Measurements from ENCODE around the gene BABAM2.

BABAM2 gene

DNA sequence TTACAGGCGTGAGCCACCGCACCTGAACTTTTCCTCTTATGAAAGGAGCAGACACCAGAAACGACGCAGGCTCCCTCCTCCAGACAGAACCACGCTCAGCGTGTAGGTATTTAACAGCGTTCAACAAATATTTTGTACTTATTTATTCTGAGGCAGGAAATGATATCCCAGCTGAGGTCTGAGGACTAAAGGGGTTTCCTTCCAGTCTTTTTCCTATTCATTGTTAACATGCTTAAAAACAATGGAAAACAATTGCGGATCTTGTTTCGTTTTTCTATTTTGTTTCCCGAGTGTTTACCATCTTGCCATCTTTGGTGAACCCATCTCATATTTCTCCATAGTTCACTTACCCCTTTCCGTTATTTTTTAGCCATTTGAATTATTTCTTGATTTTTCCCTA is 458.4 kb downstream of the BABAM2 start:
- Histone ChIP-seq H3K4me1 (ENCODE audit: control insufficient read depth, insufficient read depth, low read length) (peaks cover 10% of the 10 kb centered on the region), H3K9ac (ENCODE audit: low read length) (no peak overlapping the region), H3K27ac (ENCODE audit: low read depth, low read length) (no peak overlapping the region), H3K36me3 (ENCODE audit: control insufficient read depth, insufficient read depth, low read length) (no peaks in the 10 kb centered on the region), H3K4me3 (ENCODE audit: low read length) (no peak overlapping the region), H3K27me3 (ENCODE audit: control insufficient read depth, insufficient read depth, low read length) (no peaks in the 10 kb centered on the region)

DNA sequence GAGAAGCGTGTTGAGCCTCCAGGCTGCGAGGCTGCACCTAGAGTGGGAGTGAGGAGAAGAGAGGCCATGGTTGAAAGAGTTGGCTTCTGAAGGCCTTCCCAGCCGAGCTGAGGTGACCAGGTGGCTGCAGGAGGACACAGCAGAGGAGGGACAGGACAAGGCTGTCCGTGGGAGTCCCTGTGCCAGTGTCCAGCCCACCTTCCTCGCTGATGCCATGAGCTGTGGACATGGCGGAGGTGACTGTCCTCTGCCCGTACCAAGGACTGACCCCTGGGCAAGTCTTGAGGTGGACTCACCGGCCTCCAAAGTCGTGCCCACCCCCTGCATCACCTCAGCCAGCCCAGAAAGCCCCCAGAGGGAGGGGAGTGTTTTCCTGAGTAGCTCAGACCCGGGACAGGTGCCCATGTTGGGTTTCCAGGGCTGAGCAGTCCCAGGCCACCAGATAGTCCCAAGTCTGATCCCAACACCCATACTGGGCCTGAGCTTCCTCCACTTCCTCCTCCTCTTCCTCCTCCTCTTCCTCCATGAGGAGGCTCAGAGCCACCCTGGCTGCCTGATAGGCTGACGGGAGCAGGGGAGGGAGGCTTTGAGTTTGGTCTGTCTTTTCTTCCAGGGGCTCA is 459.1 kb downstream of the BABAM2 start:
- no peak overlapping the region for H3K9ac ChIP-seq (ENCODE audit: low read length)
- H3K4me3 ChIP-seq (ENCODE audit: low read length): no peak overlapping the region
- no peaks in the 10 kb centered on the region for H3K27me3 ChIP-seq (ENCODE audit: control insufficient read depth, insufficient read depth, low read length)
- H3K27ac ChIP-seq (ENCODE audit: low read depth, low read length): no peak overlapping the region
- peaks cover 10% of the 10 kb centered on the region for H3K4me1 ChIP-seq (ENCODE audit: control insufficient read depth, insufficient read depth, low read length)
- no peaks in the 10 kb centered on the region for H3K36me3 ChIP-seq (ENCODE audit: control insufficient read depth, insufficient read depth, low read length)

DNA sequence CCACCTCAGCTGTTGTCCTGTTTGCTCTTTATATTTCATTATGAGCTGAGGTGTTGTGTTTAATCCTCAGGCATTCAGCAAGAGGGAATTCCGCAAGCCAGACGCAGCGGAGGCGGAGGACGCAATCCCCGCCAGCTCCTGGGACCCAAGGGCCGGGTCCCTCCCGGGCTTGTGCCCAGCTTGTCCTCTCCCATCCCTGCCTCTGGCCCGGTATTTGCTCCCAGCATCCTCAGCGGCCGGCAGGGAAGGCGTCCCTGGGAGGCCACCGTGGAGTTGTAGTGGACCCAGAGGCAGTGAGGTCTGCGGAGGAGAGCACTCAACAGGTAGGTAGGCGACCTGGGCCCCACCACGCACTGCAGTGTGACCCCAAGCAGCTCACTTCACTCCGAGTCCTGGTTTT is 459.7 kb downstream of the BABAM2 start:
- Histone ChIP-seq H3K36me3 (ENCODE audit: control insufficient read depth, insufficient read depth, low read length) (no peaks in the 10 kb centered on the region), H3K4me1 (ENCODE audit: control insufficient read depth, insufficient read depth, low read length) (peaks cover 11% of the 10 kb centered on the region), H3K9ac (ENCODE audit: low read length) (no peak overlapping the region), H3K27me3 (ENCODE audit: control insufficient read depth, insufficient read depth, low read length) (no peaks in the 10 kb centered on the region), H3K4me3 (ENCODE audit: low read length) (no peak overlapping the region), H3K27ac (ENCODE audit: low read depth, low read length) (no peak overlapping the region)

DNA sequence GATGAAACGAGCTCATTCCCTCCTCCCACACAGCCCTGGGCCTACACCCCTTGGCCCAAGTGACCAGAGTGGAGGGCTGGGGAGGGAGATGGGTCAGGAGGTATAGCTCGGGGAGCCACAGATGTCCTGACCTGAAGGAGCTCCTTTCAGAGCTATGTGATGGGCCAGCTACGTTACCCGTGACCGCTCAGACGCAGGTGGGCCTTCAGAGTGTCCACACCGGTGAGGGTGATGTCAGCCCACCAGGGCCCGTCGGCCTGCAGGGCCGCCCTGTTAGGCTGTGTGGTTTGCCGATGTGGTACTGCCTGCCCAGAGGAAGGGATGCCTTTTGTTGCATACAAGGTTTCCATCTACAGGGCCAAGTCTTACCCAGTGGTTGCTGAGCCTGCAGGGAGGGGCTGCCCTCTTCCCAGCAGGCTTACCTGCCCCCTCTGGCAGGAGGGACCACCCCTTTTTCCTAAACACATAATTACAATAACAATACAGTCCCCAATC is 460.3 kb downstream of the BABAM2 start:
- H3K4me1 ChIP-seq (ENCODE audit: control insufficient read depth, insufficient read depth, low read length): peaks cover 17% of the 10 kb centered on the region
- no peaks in the 10 kb centered on the region for H3K27me3 ChIP-seq (ENCODE audit: control insufficient read depth, insufficient read depth, low read length)
- no peak overlapping the region for H3K27ac ChIP-seq (ENCODE audit: low read depth, low read length)
- H3K4me3 ChIP-seq (ENCODE audit: low read length): no peak overlapping the region
- H3K36me3 ChIP-seq (ENCODE audit: control insufficient read depth, insufficient read depth, low read length): no peaks in the 10 kb centered on the region
- H3K9ac ChIP-seq (ENCODE audit: low read length): no peak overlapping the region

DNA sequence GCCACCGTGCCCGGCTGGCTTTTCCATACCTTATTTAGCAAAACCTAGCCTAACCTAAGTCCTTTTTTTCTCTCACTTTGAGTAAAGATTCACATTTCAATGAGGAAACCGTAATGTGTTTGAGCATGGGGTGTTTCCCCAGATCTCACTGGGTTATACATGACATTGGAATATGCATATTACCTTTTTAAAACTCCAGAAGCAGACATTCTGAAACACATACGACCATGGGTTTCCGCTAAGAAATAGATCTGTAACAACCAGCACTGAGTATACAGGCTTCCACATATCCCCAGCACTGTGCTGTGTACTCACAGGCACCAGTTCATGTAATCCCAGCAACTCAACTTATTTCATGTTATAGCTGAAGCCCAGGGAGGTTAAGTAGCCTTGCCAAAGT is 461.1 kb downstream of the BABAM2 start:
- Histone ChIP-seq H3K4me1 (ENCODE audit: control insufficient read depth, insufficient read depth, low read length) (peaks cover 25% of the 10 kb centered on the region), H3K27ac (ENCODE audit: low read depth, low read length) (no peak overlapping the region), H3K27me3 (ENCODE audit: control insufficient read depth, insufficient read depth, low read length) (no peaks in the 10 kb centered on the region), H3K36me3 (ENCODE audit: control insufficient read depth, insufficient read depth, low read length) (no peaks in the 10 kb centered on the region), H3K4me3 (ENCODE audit: low read length) (no peak overlapping the region), H3K9ac (ENCODE audit: low read length) (no peak overlapping the region)

DNA sequence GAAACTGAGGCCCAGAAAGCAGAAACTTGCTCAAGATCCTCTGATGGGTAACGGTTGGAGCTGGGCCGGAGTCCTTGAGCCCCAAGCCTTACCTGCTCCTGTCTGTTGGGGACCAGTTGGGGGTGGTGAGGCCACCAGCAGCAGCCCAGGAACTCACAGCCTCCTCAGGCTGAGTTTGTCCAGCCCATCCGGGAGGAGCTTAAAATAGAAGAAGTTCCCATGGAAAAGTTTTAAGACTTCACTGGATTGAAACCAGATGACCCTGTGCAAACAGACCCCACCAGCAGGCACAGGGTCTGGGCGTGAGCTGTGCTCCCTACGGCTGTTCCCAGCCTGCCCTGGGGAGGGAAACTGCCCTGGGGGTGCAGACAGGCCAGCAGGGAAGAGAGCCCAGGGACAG is 461.6 kb downstream of the BABAM2 start:
- H3K9ac ChIP-seq (ENCODE audit: low read length): no peak overlapping the region
- no peaks in the 10 kb centered on the region for H3K36me3 ChIP-seq (ENCODE audit: control insufficient read depth, insufficient read depth, low read length)
- H3K27me3 ChIP-seq (ENCODE audit: control insufficient read depth, insufficient read depth, low read length): no peaks in the 10 kb centered on the region
- H3K4me3 ChIP-seq (ENCODE audit: low read length): no peak overlapping the region
- peak overlapping the region; percentile 19 for H3K27ac ChIP-seq (ENCODE audit: low read depth, low read length)
- H3K4me1 ChIP-seq (ENCODE audit: control insufficient read depth, insufficient read depth, low read length): peaks cover 25% of the 10 kb centered on the region

DNA sequence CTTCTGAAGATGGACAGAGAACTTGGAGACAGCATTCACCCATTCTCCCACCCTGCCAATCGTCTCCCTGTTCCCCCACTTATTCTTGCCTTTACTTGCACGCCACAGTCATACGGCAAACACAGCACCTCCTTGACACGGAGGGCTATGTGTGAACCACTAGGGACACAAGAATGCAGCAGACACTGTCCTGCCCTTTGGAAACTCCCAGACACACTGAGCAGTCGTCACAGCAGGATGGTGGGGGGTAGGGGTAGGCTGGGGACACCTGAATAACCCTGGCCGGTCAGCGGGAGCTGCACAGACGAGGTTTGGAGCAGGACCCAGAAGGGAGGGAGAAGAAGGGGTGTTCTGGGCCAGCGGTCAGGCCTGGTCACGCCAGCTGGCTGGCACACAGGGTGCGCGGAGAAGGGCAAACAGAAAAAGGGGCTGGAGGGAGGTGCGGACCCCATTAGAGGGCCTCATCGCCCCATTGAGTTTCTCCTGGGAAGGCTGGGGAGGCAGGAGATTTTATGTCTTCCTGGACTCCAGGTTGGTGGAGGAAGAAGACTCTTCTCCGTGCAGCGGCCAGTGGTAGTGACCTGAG is 462.2 kb downstream of the BABAM2 start:
- H3K4me3 ChIP-seq (ENCODE audit: low read length): no peak overlapping the region
- H3K36me3 ChIP-seq (ENCODE audit: control insufficient read depth, insufficient read depth, low read length): no peaks in the 10 kb centered on the region
- H3K27ac ChIP-seq (ENCODE audit: low read depth, low read length): peak overlapping the region; percentile 8
- H3K27me3 ChIP-seq (ENCODE audit: control insufficient read depth, insufficient read depth, low read length): no peaks in the 10 kb centered on the region
- H3K9ac ChIP-seq (ENCODE audit: low read length): no peak overlapping the region
- H3K4me1 ChIP-seq (ENCODE audit: control insufficient read depth, insufficient read depth, low read length): peaks cover 25% of the 10 kb centered on the region

DNA sequence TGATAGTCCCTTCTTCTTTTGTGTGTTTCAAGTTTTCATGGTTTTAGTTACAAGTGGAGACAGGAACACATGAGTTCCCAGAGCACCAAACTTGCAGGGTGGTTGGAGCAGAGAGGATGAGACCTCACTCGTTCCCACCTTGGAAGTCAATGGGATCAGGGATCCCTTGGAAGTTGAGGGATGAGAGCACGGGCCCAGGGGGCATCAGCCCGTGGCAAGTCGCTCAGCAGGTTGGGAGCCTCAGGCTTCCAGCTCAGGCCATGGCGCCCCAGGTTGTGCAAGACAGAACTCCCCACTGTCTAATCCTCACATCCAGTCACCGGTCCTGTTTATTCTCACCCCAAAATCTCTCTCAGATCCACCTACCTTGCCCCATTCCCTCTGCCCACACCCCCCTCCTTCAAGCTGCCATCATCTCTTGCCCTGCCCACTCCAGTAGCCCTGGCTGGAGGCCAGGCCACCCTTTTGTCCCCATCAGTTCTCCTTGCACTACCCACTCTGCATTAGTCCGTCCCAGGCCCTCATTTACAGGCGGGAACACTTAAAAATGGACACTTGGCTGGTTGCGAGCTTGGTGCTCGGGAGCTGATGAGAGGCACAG is 464.5 kb downstream of the BABAM2 start:
- Histone ChIP-seq H3K27me3 (ENCODE audit: control insufficient read depth, insufficient read depth, low read length) (no peaks in the 10 kb centered on the region), H3K9ac (ENCODE audit: low read length) (no peak overlapping the region), H3K36me3 (ENCODE audit: control insufficient read depth, insufficient read depth, low read length) (no peaks in the 10 kb centered on the region), H3K4me1 (ENCODE audit: control insufficient read depth, insufficient read depth, low read length) (peaks cover 25% of the 10 kb centered on the region), H3K27ac (ENCODE audit: low read depth, low read length) (no peak overlapping the region), H3K4me3 (ENCODE audit: low read length) (no peak overlapping the region)

DNA sequence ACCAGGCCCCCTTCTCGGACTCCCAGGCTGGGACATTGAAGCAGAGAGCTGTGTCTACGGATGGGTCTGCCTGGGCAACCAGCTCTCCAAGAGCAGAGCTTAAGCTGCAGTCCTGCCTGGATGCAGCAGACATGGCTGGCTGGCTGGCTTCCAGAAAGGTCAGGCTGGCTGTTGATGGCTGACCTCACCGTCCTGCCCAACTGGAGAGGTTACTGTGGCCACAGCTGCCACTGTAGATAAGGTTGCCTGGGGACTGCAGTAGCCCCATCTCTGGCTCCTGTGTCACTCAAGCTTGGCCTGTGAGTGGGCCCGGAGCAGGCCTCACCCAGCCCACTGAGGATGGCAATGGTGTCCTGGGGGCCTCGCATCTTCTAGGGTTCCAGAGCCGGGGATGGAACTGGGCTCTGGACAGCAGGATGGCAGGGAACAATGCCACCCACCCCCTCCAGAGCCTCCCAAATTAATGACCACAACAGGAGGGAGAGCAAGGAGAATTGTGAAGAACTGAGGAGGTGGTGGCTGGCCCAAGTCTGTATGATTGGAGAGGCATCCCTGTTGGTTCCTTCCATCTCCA is 465.1 kb downstream of the BABAM2 start:
- Histone ChIP-seq H3K4me1 (ENCODE audit: control insufficient read depth, insufficient read depth, low read length) (peaks cover 25% of the 10 kb centered on the region), H3K9ac (ENCODE audit: low read length) (no peak overlapping the region), H3K36me3 (ENCODE audit: control insufficient read depth, insufficient read depth, low read length) (no peaks in the 10 kb centered on the region), H3K27ac (ENCODE audit: low read depth, low read length) (peak overlapping the region; percentile 86), H3K27me3 (ENCODE audit: control insufficient read depth, insufficient read depth, low read length) (no peaks in the 10 kb centered on the region), H3K4me3 (ENCODE audit: low read length) (no peak overlapping the region)

DNA sequence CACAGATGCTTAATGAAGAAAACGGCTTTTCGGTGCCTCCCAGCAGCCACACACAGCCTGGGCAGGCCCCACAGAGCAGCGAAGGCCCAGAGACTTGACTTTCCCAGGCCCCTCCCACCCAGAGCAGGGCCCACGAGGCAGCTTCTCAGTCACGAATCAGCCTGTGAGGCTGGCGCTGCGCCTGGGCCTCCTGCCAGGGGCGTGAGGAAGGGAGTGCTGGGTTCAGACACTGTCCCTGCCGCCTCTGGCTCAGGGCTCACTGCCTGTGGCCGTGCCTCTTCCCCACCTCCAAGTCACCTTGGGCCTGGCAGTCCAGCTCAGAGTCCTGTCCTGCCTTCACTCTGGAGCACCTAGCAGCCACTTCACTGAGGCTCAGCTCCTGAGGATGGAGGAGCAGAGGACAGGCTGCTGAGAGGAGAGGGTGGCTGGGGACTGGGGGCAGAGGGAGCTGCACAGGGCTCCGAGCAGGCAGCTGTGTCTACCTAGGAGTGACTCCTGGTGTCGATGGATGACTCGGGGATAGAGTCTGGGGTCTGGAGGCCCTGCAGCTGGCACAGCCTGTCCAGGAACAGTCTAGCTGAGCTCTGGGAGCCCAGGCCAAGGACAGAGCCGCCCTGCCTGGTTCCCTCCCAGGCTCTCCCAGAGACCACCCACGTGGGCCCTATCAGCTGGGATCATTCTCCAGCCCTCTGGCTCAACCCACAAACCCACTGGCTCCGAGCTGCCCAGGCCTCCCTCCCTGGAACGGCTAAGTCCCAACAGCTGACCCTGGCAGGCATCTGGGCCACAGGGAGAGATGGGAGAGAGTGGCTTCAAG is 465.8 kb downstream of the BABAM2 start:
- H3K4me3 ChIP-seq (ENCODE audit: low read length): no peak overlapping the region
- peaks cover 25% of the 10 kb centered on the region for H3K4me1 ChIP-seq (ENCODE audit: control insufficient read depth, insufficient read depth, low read length)
- peak overlapping the region; percentile 86 for H3K27ac ChIP-seq (ENCODE audit: low read depth, low read length)
- peak overlapping the region; percentile 38 for H3K9ac ChIP-seq (ENCODE audit: low read length)
- no peaks in the 10 kb centered on the region for H3K27me3 ChIP-seq (ENCODE audit: control insufficient read depth, insufficient read depth, low read length)
- H3K36me3 ChIP-seq (ENCODE audit: control insufficient read depth, insufficient read depth, low read length): no peaks in the 10 kb centered on the region

DNA sequence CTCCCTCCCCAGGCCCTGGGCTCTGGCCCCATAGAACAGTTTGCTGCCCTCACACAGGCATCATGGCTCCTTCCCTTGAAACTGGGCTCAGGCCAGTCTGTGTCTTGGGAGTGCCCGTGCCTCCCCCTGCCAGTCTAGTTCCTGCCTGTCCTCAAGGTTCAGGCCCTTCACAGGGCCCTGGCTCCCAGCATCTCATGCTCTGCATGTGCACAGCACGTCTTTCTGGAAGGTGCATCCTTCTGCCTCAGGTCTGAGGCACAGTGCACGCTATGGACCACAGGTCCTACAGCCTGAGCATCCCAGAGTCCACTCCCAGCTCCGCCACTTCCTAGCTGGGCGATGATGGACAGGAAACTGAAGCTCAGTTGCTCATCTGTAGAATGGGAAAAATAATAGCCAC is 466.5 kb downstream of the BABAM2 start:
- no peaks in the 10 kb centered on the region for H3K36me3 ChIP-seq (ENCODE audit: control insufficient read depth, insufficient read depth, low read length)
- no peak overlapping the region for H3K4me3 ChIP-seq (ENCODE audit: low read length)
- H3K27me3 ChIP-seq (ENCODE audit: control insufficient read depth, insufficient read depth, low read length): no peaks in the 10 kb centered on the region
- no peak overlapping the region for H3K9ac ChIP-seq (ENCODE audit: low read length)
- H3K27ac ChIP-seq (ENCODE audit: low read depth, low read length): peak overlapping the region; percentile 86
- peaks cover 21% of the 10 kb centered on the region for H3K4me1 ChIP-seq (ENCODE audit: control insufficient read depth, insufficient read depth, low read length)
